HG03097 (cell line): ENCODE data around the gene PGA4.
"Not testable (repeated sequence)": the region's sequence is repeated elsewhere in the genome, so short reads cannot be mapped to it uniquely, and the experiment has no call there.

Experiments
- ATAC-seq: cut with Tn5 transposase; IDR thresholded peaks from one replicate; pipeline ENCODE4 v1.9.1; 2021; ENCODE audit not compliant: unreplicated experiment, low FRiP score

PGA4 gene

DNA sequence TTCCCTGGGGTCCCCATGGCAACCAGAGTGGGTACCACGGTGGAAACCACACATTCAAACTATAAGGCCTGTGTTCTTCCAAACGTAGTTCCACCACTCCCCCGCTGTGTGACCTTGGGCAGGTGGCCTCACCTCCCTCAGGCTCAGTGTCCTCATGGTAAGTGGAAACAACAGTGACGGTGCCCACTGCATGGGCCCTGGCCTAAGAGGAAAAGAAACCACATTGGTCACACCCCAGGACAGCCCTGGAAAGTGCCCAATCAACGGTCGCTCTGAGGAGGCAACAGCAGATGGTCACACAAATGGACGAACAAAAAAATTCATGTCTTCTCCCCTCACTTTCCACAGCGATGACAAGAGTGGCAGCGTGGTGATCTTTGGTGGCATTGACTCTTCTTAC, 25.9 kb downstream of the PGA4 start:
- ATAC-seq, result not testable (repeated sequence)

DNA sequence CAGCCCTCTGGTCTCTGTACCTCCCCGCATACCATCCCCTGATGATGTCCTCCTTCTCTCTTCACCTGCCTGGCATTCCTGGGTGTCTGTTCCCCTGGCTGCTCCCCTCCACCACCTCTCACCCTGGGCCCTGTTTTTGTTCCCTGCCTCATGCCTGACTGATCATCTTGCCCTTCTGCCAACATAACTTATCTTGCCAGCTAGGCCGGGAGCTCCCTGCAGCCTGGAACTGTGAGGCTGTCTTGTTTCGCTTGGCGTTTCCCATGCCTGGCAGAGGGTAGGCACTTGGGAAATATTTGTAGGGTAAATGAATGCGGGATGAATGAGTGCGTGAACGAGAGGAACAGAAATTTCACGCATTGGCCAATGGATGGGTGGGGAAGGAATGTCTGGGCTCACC, 27.1 kb downstream of the PGA4 start:
- ATAC-seq, result not testable (repeated sequence)

DNA sequence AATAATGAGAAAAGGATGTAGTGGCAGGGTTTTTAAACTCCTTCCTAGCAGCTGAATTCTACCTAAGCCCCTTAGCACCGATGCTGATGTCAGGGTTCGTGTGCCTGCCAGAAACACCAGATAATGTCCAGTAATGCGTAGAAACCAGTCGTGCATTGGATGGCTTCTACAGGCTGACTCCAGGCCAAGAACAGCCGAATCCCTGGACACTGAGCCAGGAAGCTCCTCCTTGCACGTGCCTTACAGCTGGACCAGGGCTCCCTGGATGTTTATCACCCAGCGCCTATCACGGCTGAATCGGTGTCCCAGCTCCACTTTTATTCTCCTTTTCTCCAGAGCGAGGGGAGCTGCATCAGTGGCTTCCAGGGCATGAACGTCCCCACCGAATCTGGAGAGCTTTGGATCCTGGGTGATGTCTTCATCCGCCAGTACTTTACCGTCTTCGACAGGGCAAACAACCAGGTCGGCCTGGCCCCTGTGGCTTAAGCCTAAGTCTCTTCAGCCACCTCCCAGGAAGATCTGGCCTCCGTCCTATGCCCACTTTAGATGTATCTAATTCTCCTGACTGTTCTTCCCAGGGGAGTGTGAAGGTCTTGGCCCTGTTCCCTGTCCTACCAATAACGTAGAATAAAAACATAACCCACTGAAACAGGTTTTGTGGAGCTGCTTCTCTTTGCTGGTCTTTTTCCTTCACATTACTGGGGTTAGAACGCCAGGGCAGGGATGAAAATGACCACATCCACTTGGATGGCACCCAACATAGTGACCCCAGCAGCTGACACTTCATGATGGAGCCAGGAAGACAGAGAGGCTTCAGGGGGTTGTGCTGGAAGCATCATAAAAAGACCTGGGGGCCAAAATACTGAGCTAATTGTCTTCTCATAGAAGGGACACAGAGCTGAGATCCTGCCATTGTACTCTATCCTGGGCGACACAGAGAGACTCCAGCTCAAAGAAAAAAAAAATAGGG, 28.9 kb downstream of the PGA4 start:
- ATAC-seq, result not testable (repeated sequence)

DNA sequence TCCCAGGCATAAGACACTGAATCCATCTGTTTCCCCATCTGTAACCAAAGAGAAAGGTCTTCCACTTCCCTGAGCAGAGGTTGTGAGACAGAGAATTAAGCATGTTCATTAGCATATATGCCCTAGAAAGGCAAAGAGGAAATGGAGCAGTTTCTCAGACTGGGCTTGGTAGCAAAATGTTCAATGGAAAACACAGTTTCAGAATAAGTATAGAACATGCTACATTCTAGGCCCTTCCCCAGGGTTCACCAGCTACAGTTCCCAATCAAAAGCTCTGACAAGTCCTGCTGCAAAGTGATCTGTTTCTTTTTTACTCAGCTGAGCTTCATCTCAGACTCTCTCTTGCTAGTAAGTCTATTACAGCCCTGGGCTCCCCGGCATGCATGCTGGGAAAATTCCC, 30.2 kb downstream of the PGA4 start:
- ATAC-seq, result not testable (repeated sequence)

DNA sequence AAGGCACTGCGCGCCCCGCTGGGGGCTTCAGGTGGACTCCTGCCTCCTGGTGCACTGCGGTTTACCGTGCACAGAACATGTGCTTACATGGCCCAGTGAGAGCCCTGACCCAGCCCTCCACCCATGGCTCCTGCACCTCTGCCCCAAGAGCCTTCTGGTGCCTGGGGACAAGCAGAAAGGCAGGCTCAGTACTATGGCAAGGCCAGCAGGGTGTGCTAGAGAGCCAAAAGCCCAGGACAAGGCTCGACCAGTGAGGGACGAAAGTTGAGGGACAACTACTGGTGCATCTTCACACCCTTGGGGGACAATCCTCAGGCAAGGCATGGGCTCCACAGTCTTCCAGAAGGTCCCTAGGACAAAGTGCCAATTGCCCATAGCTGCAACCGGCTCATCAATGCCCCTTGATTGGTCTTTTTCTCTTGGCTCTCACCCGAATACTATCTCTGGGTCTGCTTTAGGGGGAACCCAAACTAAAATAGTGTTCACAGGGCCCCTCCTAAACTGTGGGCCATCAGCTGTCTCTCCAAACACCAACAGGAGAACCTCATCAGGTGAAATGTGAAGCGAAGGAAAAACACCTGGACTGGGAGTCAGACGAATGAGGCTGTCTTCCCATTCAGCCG, 32.4 kb downstream of the PGA4 start:
- no peak for ATAC-seq

DNA sequence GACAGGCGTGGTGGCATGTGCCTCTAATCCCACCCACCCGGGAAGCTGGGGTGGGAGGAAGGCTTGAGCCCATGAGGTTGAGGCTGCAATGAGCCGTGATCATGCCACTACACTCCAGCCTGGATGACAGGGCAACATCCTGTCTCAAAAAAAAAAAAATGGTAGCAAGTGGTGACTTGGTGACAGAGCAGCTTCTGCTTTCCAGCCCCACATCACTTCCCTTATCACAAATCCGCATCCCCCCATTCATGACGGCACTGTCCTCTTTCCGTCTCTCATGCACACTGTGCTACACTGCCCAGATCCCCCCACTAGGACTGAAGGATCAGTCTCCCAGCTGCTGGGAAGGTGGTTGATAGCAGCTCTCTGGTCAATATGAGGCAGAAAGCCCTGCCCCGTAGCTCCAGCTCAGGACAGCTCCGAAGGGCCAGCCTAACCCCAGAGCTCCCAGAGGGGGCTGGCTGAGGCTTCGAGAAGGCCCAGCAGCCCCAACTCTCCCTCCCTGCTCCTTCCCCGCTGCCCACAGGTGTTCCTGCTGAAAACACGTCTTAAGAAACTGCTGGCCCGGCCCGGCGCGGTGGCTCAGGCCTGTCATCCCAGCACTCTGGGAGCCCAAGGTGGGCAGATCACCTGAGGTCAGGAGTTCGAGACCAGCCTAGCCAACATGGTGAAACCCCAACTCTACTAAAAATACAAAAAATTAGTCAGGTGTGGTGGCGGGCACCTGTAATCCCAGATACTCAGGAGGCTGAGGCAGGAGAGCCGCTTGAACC, 34.7 kb downstream of the PGA4 start:
- no peak for ATAC-seq

DNA sequence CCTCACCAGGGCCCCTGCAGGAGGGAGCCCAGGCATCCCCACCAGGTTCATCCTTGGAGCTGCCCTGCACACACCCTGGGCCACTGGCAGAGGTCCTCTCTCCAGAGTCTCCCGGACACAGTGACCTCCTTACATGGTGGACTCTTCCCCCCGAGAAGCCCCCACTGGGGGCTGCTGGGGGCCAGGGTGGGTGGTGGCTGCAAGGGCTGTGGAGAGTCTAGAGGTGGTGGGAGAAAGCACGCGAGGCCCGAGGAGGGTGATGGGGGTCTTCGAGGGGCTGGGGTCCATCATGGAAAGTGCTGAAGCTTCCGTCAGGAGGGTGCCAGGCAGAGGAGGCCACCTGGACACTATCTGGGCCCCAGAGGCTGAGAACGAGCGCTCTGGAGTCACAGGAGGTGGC, 36.4 kb downstream of the PGA4 start:
- ATAC-seq, result no peak

DNA sequence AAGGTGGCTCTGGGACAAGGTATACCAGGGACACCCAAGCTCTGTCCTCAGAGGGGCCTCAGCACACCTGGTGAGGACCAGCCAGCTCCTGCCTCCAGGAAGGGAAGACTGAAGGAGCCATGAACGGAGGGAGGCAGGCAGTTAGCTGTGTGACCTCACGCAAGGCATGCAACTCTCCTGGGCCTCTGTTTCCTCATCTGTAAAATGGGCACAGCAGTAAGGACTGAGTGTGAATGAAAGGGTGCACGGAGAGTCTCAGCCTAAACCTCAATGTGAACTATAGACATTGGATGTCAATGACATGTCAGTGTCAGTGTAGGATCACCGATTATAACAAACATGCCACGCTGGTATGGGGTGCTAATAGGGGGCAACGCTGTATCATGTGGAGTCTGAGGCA, 37.2 kb downstream of the PGA4 start:
- ATAC-seq, result no peak

DNA sequence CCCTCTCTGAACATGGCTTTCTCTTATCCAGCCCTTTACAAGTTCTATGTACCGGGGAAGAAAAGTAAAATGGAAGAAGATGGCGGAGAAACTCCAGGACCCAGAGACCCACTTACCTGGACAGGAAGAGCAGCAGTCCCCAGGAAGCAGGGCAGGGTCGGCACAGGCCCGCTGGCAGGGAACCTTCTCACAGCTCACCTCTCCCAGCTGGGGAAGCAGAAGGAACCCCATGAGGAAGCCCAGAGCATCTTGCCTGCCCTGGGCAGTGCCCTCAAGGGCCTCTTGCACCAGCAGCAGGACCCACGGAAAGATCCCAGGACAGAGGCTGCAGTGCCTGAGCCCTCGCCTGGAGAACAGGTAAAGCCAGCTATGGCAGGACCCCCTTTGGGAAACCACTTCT, 42.2 kb downstream of the PGA4 start:
- ATAC-seq, result no peak

DNA sequence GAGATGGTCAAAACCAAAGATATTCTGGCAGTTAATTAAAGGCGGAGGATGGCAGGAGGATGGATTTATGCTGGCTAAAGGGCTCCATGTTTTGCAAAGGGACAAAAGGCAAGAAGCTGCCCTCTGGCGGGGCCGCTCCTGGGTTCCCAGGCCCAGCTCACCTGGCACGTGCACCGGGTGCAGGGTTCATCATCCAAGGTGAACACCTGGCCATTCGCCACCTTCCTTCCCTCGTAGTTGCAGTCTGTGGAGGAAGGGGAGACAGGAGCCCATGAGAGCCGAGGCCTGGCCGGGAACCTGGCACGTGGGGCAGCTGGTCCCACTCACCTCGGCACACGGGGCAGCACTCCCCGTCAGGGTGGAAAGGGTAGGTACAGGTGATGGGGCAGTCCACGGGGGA, 42.6 kb downstream of the PGA4 start:
- no peak for ATAC-seq

DNA sequence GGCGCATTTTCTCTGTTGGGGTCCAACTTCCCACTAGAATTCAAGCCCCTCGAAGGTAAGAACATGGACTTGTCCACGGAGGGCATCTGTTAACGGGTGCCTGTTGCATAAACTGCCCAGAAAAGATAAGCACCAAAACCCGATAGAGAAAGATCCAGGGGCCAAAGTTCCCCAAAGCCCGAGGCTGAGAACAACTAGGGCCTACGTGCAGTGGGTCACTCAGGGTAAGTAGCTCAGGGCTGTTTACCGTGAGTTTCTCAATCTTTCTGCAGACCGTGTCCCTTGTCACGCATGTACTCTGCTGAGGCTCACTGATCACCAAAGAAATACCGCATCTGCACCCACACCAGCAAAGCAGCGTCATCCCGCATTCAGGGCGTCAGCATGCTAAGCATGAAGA, 43.2 kb downstream of the PGA4 start:
- ATAC-seq, result no peak

DNA sequence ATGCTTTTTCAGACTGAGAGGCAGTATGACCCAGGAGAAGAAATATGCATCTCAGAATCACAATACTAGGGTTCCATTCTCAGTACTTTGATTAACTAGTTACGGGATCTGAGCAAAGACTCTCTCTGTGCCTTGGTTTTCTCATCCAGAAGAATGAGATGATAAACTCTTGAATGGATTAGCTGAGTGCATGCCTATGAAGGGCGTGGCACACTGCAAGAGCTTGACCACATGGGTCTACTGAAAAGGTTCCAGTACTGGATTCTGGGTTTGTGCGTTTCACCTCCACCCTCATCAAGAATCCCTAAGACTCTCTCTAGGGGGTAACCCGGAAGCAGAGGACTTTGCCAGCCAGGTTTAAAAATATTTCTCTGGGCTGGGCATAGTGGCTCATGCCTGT, 44.5 kb downstream of the PGA4 start:
- no peak for ATAC-seq

DNA sequence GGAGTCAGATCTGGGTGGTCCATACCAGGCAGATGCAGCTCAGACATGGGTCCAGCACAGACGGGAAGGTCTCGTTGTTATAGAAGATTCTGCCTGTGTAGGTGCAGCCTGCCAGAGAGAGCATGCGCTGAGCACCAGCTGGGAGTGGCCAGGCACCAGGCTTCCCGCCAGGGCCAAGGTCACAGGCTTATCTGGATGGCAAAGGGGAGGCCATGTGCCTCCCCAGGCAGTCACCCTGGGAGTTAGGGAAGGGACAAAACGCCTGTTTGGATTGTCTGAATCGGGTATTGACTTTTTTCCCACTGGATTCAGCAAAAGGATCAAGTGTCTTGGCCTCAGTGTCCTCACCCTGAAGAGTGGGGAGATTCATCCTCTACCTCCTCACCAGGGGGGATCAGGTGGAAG, 45.3 kb downstream of the PGA4 start:
- no peak for ATAC-seq

DNA sequence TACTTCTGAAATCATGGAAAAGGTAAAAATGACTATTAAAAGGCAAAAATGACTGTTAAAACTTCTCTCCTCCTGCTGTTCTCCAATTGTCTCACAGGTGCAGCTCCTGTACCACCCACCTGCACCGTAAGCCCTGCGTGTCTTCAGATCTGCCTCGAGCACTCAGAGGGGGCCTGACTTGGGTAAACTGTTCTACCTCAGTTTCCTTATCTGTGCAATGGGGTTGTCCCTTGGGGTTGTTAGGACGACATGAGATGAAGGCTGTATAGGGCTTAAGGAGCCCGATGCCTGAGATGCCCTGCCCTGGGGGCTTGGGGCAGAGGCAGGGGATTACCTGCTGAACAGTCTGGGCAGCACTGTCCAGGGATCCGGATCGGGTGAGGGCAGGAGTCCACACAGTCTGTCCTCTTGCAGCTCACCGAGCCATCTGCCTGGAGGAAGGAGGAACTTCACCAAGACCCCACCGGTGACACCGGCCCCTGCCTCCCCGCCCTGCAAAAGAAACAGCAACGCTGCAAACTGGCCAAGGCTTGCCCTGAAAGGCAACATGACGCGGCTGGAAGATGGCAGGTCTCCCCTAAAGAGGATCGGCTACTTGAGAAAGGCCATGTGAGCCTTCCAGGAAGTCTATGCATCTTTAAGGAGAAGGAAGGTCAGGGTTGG, 46.6 kb downstream of the PGA4 start:
- ATAC-seq, result no peak

DNA sequence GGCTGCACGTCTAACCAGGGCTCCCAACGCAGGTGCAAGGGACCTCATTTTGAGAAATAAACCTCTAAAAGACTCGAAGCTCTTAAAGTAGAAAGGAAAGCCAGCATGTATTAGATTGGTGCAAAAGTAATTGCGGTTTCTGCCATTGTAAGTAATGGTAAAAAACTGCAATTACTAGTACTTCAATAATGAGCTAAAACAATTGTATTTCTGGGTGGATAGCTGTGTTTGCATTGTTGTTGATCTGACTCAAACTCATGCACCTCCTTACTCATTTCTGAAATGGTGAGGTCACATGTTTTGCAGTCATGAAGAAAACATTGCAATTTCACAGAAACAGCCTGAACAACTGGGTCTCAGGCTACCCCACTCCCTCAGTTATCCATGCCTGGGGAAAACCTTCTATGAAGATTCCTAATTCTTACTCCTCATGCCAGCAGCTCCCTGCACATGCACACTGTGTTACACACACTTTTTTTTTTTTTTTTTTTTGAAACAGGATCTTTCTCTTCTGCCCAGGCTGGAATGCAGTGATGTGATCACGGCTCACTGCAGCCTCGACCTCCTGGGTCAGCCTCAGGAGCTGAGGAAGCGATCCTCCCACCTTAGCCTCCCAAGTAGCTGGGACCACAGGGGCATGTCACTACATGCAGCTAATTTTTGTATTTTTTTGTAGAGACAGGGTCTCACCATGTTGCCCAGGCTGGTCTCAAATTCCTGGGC, 48.4 kb downstream of the PGA4 start:
- no peak for ATAC-seq

DNA sequence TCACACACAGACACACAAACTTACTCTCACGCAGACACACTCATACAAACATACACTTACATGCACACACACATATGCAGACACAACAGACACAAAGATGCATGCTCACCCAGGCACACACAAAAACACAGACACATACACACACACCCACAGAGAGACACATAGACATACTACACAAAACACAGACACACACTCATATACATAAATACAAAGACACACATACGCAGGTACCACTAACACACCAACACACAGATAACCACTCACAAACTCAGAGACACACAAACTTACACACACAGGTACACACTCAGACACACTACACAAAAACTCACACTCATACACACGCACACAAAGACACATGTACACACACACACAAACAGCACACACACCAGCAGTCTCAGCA, 50.6 kb downstream of the PGA4 start:
- no peak for ATAC-seq

DNA sequence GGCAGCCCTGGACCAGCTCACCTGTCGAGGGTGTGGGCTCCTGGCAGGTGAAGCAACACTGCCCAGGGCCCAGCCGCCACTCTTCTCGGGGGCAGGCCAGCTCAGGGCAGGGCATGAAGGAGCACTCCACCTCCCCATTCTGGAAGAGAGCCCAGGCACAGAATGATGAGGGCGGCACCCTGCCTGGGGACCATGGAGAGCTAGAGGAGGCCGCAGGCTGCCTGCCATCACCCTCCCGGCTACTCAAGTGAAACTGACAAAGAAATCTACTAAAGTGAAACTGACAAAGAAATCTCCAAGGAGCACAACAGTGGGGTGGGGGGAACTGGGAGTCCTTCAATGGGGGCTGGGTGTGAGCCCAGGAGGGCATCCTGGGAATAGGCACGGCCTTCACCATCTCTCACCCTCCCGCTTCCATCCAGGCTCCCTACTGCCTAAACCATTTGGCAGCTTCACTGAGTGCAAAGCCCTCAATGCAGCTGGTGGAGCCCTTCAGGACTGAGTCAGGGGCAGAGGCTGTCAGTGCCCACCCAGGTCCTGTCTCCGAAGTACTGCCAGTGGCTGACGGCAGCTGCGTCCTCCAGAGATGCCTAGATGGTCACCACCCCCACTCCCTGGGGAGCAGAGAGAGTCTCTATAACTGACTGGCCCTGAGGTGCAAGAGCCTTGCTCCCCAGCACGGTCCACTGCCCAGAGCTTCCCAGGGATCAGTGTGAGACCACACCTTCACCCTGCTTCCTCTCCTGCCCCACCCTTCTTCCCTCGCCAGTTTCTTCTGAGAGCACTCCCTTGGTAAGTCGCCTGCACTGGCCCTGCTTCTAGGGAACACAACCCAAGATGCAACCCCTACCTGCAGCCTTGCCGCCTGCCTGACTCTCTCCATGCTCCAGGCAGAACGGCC, 51.3 kb downstream of the PGA4 start:
- ATAC-seq, result no peak

DNA sequence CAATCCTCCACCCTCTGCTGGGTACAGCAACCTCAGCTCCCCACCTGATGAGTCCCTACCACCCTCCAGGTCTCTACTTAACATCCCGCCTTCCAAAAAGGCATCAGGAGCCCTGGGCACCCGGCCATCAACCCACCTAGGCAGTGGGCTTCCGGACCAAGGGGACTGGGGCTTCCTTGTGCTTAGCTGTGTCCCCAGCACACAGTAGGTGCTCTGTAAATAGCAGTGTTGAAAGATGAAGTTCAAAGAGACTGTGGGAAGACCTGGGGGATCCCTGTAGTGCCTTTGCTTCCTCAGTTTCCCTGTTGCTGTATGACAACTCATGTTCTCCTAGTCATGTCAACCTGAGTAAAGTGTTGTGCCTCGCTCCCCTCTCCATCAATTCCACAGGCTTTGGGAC, 51.9 kb downstream of the PGA4 start:
- no peak for ATAC-seq

DNA sequence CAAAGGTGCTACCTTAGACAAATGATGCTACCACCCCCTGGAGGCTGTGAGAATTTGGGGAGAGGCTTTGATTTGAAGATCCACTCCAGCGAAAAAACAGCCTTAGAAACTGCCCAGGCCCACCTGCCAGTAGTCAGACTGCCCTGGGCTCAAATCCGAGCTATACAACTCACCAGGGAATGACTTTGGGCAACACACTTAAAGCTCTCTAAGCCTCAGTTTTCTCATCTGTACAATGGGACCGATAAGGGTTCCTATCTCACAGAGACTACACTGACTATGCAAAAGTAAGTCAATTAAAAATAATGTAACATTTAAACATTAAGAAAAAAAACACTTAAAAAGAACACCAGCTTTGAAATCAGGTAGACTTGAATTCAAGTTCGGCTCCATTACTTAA, 53.0 kb downstream of the PGA4 start:
- ATAC-seq, result no peak
